Activated T-helper 2 cell treated with anti-CD3 and anti-CD28 coated beads, Interferon-gamma antibody, Interleukin-2, Interleukin-4, amounts not matched to agents 10 μg/mL and 5 μg/mL and 100 μg/mL, durations not matched to agents 14 hours and 24 hours and 36 hours (primary cell): ENCODE data around the gene AGO4. TPM values are rescaled to one million over a fixed set of nuclear protein-coding genes. Genes with fewer than 3 reads are reported as not detected.

Experiments
- DNase-seq: peaks from one replicate; pipeline ENCODE4 v3.0.0; 2021; ENCODE audit warnings: low spot score
- H3K27ac Mint-ChIP-seq: one replicate; pipeline ENCODE4 v1.8.0; 2021; ENCODE audit warnings: mixed read lengths
- H3K27me3 Mint-ChIP-seq: one replicate; pipeline ENCODE4 v1.8.0; 2021; ENCODE audit warnings: low read depth, mixed read lengths
- H3K36me3 Mint-ChIP-seq: one replicate; pipeline ENCODE4 v1.8.0; 2021; ENCODE audit warnings: low read depth, mixed read lengths
- H3K4me1 Mint-ChIP-seq: one replicate; pipeline ENCODE4 v1.8.0; 2021; ENCODE audit warnings: low read depth, mixed read lengths
- H3K4me3 Mint-ChIP-seq: one replicate; pipeline ENCODE4 v1.8.0; 2021; ENCODE audit warnings: low read depth, mild to moderate bottlenecking, moderate library complexity, mixed read lengths
- H3K9me3 Mint-ChIP-seq: one replicate; pipeline ENCODE4 v1.8.0; 2021; ENCODE audit warnings: mixed read lengths
- intact Hi-C: fragments of 100-400 bp; cut with micrococcal nuclease; formaldehyde crosslinking; loops from one replicate; pipeline ENCODE4 v1.15.1; 2023
- total RNA-seq: library from RNA; stranded (reverse); gene quantifications from 2 replicates; pipeline ENCODE4 v1.2.3, GENCODE V29; 2022

Gene AGO4
- total RNA-seq, 1 donor from 2014 or later, result 10.0 TPM

DNA sequence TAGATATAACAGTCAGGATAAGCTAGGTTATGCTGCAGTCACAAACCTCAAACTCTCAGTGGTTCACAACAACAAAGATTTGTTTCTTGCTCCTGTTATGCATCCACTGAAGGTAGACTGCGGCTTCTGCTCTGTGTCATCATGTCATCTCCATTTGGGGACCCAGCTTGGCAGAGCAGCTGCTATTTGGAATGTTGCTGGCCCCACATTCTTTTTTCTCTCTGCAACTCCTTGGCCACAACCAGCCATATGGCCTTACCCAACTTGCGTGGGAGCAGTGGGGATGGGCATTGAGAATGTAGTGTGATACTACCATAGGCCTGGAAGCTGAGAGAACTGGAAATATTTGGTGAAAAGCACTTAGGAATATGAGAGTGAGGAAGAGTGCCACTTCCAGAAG, 26.4 kb downstream of the AGO4 start:
- H3K27me3 Mint-ChIP-seq, result no peaks in the 10 kb centered on the region
- peaks cover 41% of the 10 kb centered on the region for H3K36me3 Mint-ChIP-seq
- no peaks in the 10 kb centered on the region for H3K9me3 Mint-ChIP-seq
- no peaks in the 10 kb centered on the region for H3K4me1 Mint-ChIP-seq
- intact Hi-C loops, result no loop called here
- DNase-seq, result no peak
- no peak overlapping the region for H3K4me3 Mint-ChIP-seq
- no peak overlapping the region for H3K27ac Mint-ChIP-seq

DNA sequence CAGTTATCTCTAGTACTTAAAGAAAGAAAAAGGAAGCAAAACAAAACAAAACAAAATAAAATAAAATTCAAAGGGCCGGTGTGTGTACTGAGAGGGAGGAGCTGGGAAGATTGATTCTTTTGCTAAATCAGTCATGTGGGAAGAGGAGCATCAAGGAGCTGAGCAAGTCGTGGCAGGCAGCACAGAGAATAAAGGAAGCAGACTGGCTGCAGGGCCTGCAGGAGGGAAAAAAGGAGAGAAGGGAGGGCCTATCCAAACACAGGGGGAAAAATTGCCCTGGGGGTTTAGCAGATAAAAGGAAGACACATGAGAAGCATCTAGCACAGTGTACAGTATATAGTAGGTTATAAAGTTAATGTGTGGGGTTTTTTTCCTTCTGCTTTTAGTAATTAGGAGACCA, 27.6 kb downstream of the AGO4 start:
- H3K27ac Mint-ChIP-seq, result no peak overlapping the region
- DNase-seq, result no peak
- H3K27me3 Mint-ChIP-seq, result no peaks in the 10 kb centered on the region
- H3K4me1 Mint-ChIP-seq, result no peaks in the 10 kb centered on the region
- H3K4me3 Mint-ChIP-seq, result no peak overlapping the region
- H3K9me3 Mint-ChIP-seq, result no peaks in the 10 kb centered on the region
- intact Hi-C loops, result no loop called here
- H3K36me3 Mint-ChIP-seq, result peaks cover 46% of the 10 kb centered on the region

DNA sequence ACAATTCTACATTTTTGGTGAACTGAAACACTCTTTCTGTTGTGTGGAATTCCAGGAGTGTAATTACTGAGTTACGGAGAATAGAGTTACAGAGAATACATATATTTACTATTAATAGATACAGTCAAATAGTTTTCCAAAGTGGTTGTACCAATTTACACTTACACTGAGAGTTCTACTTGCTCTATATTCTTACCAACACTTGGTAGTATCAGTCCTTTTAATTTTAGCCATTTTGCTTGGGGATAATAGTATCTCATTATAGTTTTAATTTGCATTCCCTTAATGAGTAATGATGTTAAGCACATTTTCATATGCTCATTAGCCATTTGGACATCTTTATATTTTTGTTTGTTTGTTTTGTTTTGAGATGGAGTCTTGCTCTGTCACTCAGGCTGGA, 28.9 kb downstream of the AGO4 start:
- H3K36me3 Mint-ChIP-seq, result peaks cover 44% of the 10 kb centered on the region
- intact Hi-C loops, result no loop called here
- DNase-seq, result no peak
- no peak overlapping the region for H3K4me3 Mint-ChIP-seq
- no peaks in the 10 kb centered on the region for H3K9me3 Mint-ChIP-seq
- H3K27ac Mint-ChIP-seq, result no peak overlapping the region
- H3K4me1 Mint-ChIP-seq, result no peaks in the 10 kb centered on the region
- H3K27me3 Mint-ChIP-seq, result no peaks in the 10 kb centered on the region

DNA sequence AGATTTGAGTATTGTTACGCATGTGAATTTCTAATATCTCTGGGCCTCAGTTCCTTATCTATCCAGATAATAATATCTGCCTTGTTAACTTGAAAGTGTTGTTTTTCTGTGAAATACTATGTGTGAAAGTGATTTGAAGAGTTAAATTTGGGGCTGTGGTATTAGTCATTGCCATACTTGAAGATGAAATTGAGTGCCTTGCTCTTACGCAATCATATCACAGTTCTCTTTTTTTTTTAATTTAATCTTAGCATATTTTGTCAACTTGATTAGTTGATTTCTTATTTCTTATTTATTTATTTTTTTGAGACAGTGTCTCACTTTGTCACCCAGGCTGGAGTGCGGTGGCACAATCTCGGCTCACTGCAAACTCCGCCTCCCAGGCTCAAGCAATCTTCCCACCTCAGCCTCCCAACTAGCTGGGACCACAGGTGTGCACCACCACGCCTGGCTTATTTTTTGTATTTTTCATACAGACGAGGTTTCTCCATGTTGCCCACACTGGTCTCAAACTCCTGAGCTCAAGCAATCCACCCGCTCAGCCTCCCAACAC, 31.0 kb downstream of the AGO4 start:
- Mint-ChIP-seq H3K9me3 (no peaks in the 10 kb centered on the region), H3K4me3 (no peak overlapping the region), H3K36me3 (peaks cover 37% of the 10 kb centered on the region), H3K4me1 (no peaks in the 10 kb centered on the region), H3K27me3 (no peaks in the 10 kb centered on the region), H3K27ac (no peak overlapping the region)
- DNase-seq, result no peak
- intact Hi-C loops, result no loop called here

DNA sequence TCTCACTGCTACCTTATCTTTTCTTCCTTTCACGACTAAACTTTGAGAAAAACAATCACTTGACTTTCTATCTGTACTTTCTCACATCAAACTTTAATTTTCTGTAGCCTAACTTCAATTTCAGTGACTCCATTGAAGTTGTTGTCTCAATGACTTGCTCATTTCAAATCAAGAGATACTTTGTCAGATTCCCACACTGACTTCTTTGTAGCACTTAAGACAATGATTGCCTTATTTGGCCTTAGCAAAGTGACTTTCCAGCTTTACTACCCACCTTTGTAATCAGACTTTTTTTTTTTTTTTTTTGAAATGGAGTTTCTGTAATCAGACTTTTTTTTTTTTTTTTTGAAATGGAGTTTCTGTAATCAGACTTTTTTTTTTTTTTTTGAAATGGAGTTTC, 37.0 kb downstream of the AGO4 start:
- intact Hi-C loops, result no loop called here
- H3K9me3 Mint-ChIP-seq, result no peaks in the 10 kb centered on the region
- H3K27ac Mint-ChIP-seq, result no peak overlapping the region
- no peak overlapping the region for H3K4me3 Mint-ChIP-seq
- no peak for DNase-seq
- no peaks in the 10 kb centered on the region for H3K27me3 Mint-ChIP-seq
- H3K4me1 Mint-ChIP-seq, result no peaks in the 10 kb centered on the region
- peaks cover 11% of the 10 kb centered on the region for H3K36me3 Mint-ChIP-seq

DNA sequence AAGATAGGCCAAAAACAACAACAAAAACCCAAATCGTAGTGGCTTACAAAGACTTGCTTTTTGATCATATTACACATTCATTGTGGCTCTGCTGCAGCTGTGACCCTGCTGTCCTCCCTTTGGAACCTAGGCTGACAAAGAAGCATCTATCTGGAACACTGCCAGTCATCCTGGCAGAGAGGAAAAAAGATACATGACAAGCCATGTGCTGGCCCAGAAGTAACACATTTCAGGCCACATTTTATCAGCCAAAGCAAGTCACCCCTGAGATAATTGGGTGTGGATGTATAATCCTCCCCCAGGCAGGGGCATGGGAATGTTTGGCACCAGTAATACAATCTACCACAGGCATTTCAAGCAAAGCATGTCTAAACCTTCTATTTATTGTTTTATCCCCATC, 38.0 kb downstream of the AGO4 start:
- H3K27me3 Mint-ChIP-seq, result no peaks in the 10 kb centered on the region
- no peak overlapping the region for H3K27ac Mint-ChIP-seq
- peaks cover 17% of the 10 kb centered on the region for H3K36me3 Mint-ChIP-seq

DNA sequence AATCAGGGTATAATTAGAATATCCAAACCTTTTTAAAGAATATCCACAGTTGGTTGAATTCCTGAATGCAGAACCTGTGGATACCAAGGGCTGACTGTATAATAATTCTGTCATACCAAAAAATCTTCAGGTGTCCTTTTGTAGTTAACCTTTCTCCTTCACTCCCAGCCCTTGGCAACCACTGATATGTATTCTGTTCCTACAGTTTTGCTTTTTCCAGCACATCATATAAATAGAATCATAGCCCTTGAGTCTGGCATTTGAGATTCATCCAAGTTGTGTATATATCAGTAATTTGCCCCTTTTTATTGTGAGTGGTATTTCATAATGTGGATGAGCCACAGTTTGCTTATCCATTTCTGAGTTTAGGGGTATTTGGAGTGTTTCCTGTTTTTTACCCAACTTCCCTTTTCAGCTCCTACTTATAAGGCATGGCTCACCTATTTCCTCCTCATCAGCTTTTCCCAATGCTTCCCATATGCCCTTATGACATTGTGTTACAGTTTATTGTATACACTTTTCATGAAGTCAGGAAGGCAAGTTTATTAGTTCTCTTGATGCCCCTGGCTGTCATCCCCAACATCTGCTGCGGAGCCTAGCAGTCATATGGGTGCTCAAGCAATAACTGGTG, 40.2 kb downstream of the AGO4 start:
- H3K9me3 Mint-ChIP-seq, result no peaks in the 10 kb centered on the region
- no peak overlapping the region for H3K4me3 Mint-ChIP-seq
- intact Hi-C loops, result no loop called here
- DNase-seq, result no peak
- no peaks in the 10 kb centered on the region for H3K27me3 Mint-ChIP-seq
- H3K36me3 Mint-ChIP-seq, result peaks cover 24% of the 10 kb centered on the region
- H3K4me1 Mint-ChIP-seq, result no peaks in the 10 kb centered on the region
- H3K27ac Mint-ChIP-seq, result no peak overlapping the region

More for the DNA sequence above, 38.0 kb downstream of the AGO4 start:
- DNase-seq, result no peak
- intact Hi-C loops, result no loop called here
- H3K4me3 Mint-ChIP-seq, result no peak overlapping the region
- H3K9me3 Mint-ChIP-seq, result no peaks in the 10 kb centered on the region
- H3K4me1 Mint-ChIP-seq, result no peaks in the 10 kb centered on the region

DNA sequence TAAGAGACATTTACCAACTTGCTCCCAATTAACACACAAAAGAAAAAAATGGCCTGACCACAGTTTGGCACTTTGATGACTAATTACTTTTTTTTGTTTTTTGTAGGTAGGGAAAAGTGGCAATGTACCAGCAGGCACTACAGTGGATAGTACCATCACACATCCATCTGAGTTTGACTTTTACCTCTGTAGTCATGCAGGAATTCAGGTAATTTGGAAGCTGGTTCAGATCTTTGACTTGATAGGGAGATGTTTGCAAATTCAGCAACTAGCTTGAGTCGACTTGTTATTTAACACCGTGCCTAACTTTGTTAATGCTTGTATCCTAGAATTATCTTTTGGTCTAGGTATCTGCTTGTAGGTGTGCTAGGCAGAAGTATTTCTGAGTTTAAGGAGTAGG, 42.2 kb downstream of the AGO4 start:
- no peaks in the 10 kb centered on the region for H3K4me1 Mint-ChIP-seq
- intact Hi-C loops, result no loop called here
- peaks cover 30% of the 10 kb centered on the region for H3K36me3 Mint-ChIP-seq
- no peak for DNase-seq
- no peaks in the 10 kb centered on the region for H3K27me3 Mint-ChIP-seq
- H3K4me3 Mint-ChIP-seq, result no peak overlapping the region
- H3K9me3 Mint-ChIP-seq, result no peaks in the 10 kb centered on the region
- H3K27ac Mint-ChIP-seq, result no peak overlapping the region

DNA sequence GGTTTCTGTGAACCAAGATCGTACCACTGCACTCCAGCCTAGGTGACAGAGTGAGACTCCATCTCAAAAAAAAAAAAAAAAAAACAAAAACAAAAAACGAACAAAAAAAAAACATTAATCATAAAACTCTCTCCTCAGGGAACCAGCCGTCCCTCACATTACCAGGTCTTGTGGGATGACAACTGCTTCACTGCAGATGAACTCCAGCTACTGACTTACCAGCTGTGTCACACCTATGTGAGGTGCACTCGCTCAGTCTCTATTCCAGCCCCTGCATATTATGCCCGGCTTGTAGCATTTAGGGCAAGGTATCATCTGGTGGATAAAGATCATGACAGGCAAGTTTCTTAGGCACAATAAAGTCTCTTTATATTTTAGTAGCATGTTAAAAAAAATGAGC, 42.9 kb downstream of the AGO4 start:
- Mint-ChIP-seq H3K4me3 (no peak overlapping the region), H3K27me3 (no peaks in the 10 kb centered on the region), H3K27ac (no peak overlapping the region), H3K4me1 (no peaks in the 10 kb centered on the region), H3K9me3 (no peaks in the 10 kb centered on the region), H3K36me3 (peaks cover 25% of the 10 kb centered on the region)
- intact Hi-C loops, result no loop called here
- DNase-seq, result no peak

DNA sequence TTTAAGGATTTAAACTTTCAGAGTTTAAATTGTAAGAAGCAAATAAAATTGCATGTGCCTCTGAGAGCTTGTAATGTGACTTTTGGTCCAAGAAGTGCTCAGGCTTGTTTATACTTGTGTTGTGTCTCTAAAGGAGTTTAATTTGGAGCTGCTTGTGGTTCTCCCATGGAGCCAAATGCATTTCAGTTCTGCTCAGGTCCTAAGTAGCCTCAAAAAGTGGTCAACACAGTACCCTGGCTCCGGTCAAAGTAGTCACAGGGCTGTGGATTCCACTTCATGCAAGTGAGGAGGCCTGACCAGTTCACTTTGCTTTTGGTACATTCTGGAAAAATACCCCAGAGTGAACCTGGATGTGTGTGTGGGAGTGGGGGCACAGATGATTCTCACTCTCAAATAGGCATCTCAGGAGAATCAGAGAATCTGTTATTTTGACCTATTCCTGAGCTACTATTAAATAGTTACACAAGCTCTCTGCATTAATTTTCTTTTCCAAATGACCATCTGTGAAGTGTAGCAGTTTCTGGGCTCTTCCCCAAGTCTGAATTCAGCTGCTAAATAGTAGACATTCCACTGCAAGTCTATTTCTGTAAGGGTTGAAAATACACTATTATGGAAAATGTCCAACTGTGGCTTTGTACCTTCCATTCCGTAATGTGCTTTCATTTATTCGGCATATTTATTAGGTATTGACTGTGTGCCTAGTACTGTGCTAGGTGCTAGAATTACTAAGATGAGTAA, 43.5 kb downstream of the AGO4 start:
- no peak for DNase-seq
- Mint-ChIP-seq H3K27me3 (no peaks in the 10 kb centered on the region), H3K36me3 (peaks cover 25% of the 10 kb centered on the region), H3K4me3 (no peak overlapping the region), H3K9me3 (no peaks in the 10 kb centered on the region), H3K27ac (no peak overlapping the region), H3K4me1 (no peaks in the 10 kb centered on the region)
- intact Hi-C loops, result no loop called here

DNA sequence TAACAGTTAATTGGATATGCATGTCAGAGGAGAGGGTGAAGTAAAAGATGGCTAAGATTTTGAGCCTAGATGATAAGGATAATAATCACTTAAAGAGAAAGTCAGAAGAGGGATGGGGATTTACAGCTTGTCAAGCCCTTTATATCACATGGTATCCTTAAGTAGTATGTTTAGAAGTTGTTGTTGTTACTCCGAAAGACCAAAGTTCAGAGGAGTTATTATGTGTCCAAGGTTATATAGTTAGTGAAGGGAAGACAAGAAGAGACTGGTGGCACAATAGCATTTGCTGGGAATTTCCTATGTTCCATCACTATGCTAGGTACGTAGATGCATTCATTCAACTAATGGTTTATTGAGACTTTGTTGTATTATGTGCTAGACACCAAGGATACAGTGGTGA, 44.4 kb downstream of the AGO4 start:
- Mint-ChIP-seq H3K4me3 (no peak overlapping the region), H3K27ac (no peak overlapping the region), H3K36me3 (peaks cover 25% of the 10 kb centered on the region), H3K9me3 (no peaks in the 10 kb centered on the region), H3K4me1 (no peaks in the 10 kb centered on the region), H3K27me3 (no peaks in the 10 kb centered on the region)
- no peak for DNase-seq
- intact Hi-C loops, result no loop called here

DNA sequence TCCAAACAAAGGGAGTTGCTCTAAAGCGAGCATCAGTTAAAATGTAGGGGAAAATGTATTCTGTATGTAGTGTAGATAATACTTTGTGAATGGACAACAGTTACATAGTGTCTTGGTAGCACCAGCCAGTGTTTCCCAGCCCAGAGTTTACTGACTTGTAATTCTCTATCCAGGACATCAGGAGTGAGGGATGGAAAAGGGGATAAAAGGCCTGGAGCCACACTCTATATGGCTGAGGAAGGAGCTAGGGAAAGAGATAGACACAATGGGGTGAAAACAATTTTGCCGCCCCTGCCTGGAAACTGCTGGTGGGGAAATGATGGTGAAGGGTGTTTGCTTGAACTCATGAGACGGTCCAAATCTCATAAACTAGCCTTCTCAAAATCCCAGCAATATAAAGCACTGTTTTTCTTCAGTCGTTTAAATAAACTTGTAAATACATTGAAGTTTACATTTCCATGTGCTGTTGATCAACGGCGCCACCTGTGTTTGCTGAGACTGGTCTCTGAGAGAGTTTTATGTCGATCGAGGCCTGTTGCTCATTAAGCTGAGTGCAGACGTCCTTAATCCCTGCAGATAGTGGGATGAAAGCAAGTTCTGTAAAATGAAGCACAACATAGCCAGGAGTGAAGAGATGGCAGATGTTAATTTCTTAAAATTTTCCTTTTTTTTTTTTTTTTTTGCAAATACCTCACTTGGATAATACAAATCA, 47.3 kb downstream of the AGO4 start:
- Mint-ChIP-seq H3K9me3 (no peaks in the 10 kb centered on the region), H3K36me3 (peaks cover 23% of the 10 kb centered on the region), H3K4me3 (no peak overlapping the region), H3K27me3 (no peaks in the 10 kb centered on the region), H3K4me1 (no peaks in the 10 kb centered on the region), H3K27ac (no peak overlapping the region)
- intact Hi-C loops, result no loop called here
- no peak for DNase-seq

DNA sequence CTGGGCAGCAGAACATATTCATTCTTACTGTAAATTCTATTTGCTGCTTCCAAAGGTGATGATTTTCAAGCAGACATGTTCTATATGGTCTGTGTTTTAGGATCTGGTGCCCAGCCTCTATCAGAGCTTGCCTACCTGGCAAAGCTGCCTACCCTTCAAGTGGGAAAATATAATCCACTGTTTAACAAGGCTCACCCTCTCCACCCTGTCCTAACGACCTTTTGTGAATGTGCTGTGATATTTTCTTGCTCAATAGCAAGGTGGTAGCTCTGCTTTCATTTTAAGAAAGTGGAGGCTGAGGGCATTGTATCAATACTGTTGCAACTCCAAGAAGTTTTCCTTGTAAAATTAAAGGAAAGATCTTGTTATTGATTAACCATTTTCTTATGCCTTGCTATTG, 49.1 kb downstream of the AGO4 start:
- Mint-ChIP-seq H3K9me3 (no peaks in the 10 kb centered on the region), H3K4me1 (no peaks in the 10 kb centered on the region), H3K36me3 (peaks cover 10% of the 10 kb centered on the region), H3K4me3 (no peak overlapping the region), H3K27me3 (peaks cover 10% of the 10 kb centered on the region), H3K27ac (no peak overlapping the region)
- intact Hi-C loops, result no loop called here
- no peak for DNase-seq
